Measurements from ENCODE around the gene PPAN.

Gene PPAN

GRCh38 chr19:10133596-10133995, 27.4 kb downstream of the PPAN start:
- no peak overlapping the region for H3K9ac ChIP-seq (ENCODE audit: low read length in 2 of 2)
- no peak overlapping the region for H3K27ac ChIP-seq (ENCODE audit: low read length)
- H3K4me3 ChIP-seq (ENCODE audit: low read length in 2 of 2): no peak overlapping the region
- H3K9me3 ChIP-seq (ENCODE audit: control insufficient read depth in 2 of 2, low read length in 2 of 2): no peaks in the 10 kb centered on the region
- no peaks in the 10 kb centered on the region for H3K27me3 ChIP-seq (ENCODE audit: control insufficient read depth in 1 of 2, insufficient read depth in 2 of 2, low read length in 2 of 2)
- peaks cover 10 to 33% of the 10 kb centered on the region in 2 donors for H3K36me3 ChIP-seq (ENCODE audit: control insufficient read depth in 2 of 2, insufficient read depth in 2 of 2, low read length in 2 of 2)
- no peaks in the 10 kb centered on the region for H3K4me1 ChIP-seq (ENCODE audit: control insufficient read depth, insufficient read depth, low read length)

GRCh38 chr19:10134040-10134439, 27.9 kb downstream of the PPAN start:
- no peaks in the 10 kb centered on the region for H3K4me1 ChIP-seq (ENCODE audit: control insufficient read depth, insufficient read depth, low read length)
- H3K27me3 ChIP-seq (ENCODE audit: control insufficient read depth in 1 of 2, insufficient read depth in 2 of 2, low read length in 2 of 2): no peaks in the 10 kb centered on the region
- no peak overlapping the region for H3K27ac ChIP-seq (ENCODE audit: low read length)
- no peak overlapping the region for H3K4me3 ChIP-seq (ENCODE audit: low read length in 2 of 2)
- no peak overlapping the region for H3K9ac ChIP-seq (ENCODE audit: low read length in 2 of 2)
- peaks cover 10 to 37% of the 10 kb centered on the region in 2 donors for H3K36me3 ChIP-seq (ENCODE audit: control insufficient read depth in 2 of 2, insufficient read depth in 2 of 2, low read length in 2 of 2)
- H3K9me3 ChIP-seq (ENCODE audit: control insufficient read depth in 2 of 2, low read length in 2 of 2): no peaks in the 10 kb centered on the region

- no peaks in the 10 kb centered on the region for H3K27me3 ChIP-seq (ENCODE audit: control insufficient read depth in 1 of 2, insufficient read depth in 2 of 2, low read length in 2 of 2)
- H3K9ac ChIP-seq (ENCODE audit: low read length in 2 of 2): no peak overlapping the region
- H3K4me3 ChIP-seq (ENCODE audit: low read length in 2 of 2): no peak overlapping the region
- H3K27ac ChIP-seq (ENCODE audit: low read length): no peak overlapping the region
- no peaks in the 10 kb centered on the region for H3K4me1 ChIP-seq (ENCODE audit: control insufficient read depth, insufficient read depth, low read length)
- peaks cover 12 to 48% of the 10 kb centered on the region in 2 donors for H3K36me3 ChIP-seq (ENCODE audit: control insufficient read depth in 2 of 2, insufficient read depth in 2 of 2, low read length in 2 of 2)
- H3K9me3 ChIP-seq (ENCODE audit: control insufficient read depth in 2 of 2, low read length in 2 of 2): no peaks in the 10 kb centered on the region
Measured at GRCh38 chr19:10135551-10136334, 29.6 kb downstream of the PPAN start.

GRCh38 chr19:10136936-10137335, 30.8 kb downstream of the PPAN start:
- Histone ChIP-seq H3K36me3 (ENCODE audit: control insufficient read depth in 2 of 2, insufficient read depth in 2 of 2, low read length in 2 of 2) (peaks cover 19 to 59% of the 10 kb centered on the region in 2 donors), H3K4me1 (ENCODE audit: control insufficient read depth, insufficient read depth, low read length) (no peaks in the 10 kb centered on the region), H3K9me3 (ENCODE audit: control insufficient read depth in 2 of 2, low read length in 2 of 2) (no peaks in the 10 kb centered on the region), H3K27ac (ENCODE audit: low read length) (no peak overlapping the region), H3K27me3 (ENCODE audit: control insufficient read depth in 1 of 2, insufficient read depth in 2 of 2, low read length in 2 of 2) (no peaks in the 10 kb centered on the region), H3K9ac (ENCODE audit: low read length in 2 of 2) (no peak overlapping the region), H3K4me3 (ENCODE audit: low read length in 2 of 2) (no peak overlapping the region)

GRCh38 chr19:10137751-10138682, 31.9 kb downstream of the PPAN start:
- no peak overlapping the region for H3K9ac ChIP-seq (ENCODE audit: low read length in 2 of 2)
- no peaks in the 10 kb centered on the region for H3K9me3 ChIP-seq (ENCODE audit: control insufficient read depth in 2 of 2, low read length in 2 of 2)
- H3K27ac ChIP-seq (ENCODE audit: low read length): no peak overlapping the region
- no peak overlapping the region for H3K4me3 ChIP-seq (ENCODE audit: low read length in 2 of 2)
- H3K36me3 ChIP-seq (ENCODE audit: control insufficient read depth in 2 of 2, insufficient read depth in 2 of 2, low read length in 2 of 2): peaks cover 27 to 62% of the 10 kb centered on the region in 2 donors
- no peaks in the 10 kb centered on the region for H3K4me1 ChIP-seq (ENCODE audit: control insufficient read depth, insufficient read depth, low read length)
- no peaks in the 10 kb centered on the region for H3K27me3 ChIP-seq (ENCODE audit: control insufficient read depth in 1 of 2, insufficient read depth in 2 of 2, low read length in 2 of 2)

- Histone ChIP-seq H3K36me3 (ENCODE audit: control insufficient read depth in 2 of 2, insufficient read depth in 2 of 2, low read length in 2 of 2) (peaks cover 34 to 63% of the 10 kb centered on the region in 2 donors), H3K4me1 (ENCODE audit: control insufficient read depth, insufficient read depth, low read length) (no peaks in the 10 kb centered on the region), H3K9ac (ENCODE audit: low read length in 2 of 2) (no peak overlapping the region), H3K4me3 (ENCODE audit: low read length in 2 of 2) (no peak overlapping the region), H3K27me3 (ENCODE audit: control insufficient read depth in 1 of 2, insufficient read depth in 2 of 2, low read length in 2 of 2) (no peaks in the 10 kb centered on the region), H3K27ac (ENCODE audit: low read length) (no peak overlapping the region), H3K9me3 (ENCODE audit: control insufficient read depth in 2 of 2, low read length in 2 of 2) (no peaks in the 10 kb centered on the region)
Measured at GRCh38 chr19:10138879-10139795, 33.0 kb downstream of the PPAN start.

GRCh38 chr19:10139952-10140351, 33.8 kb downstream of the PPAN start:
- H3K4me1 ChIP-seq (ENCODE audit: control insufficient read depth, insufficient read depth, low read length): no peaks in the 10 kb centered on the region
- no peak overlapping the region for H3K4me3 ChIP-seq (ENCODE audit: low read length in 2 of 2)
- no peaks in the 10 kb centered on the region for H3K9me3 ChIP-seq (ENCODE audit: control insufficient read depth in 2 of 2, low read length in 2 of 2)
- H3K9ac ChIP-seq (ENCODE audit: low read length in 2 of 2): no peak overlapping the region
- H3K27ac ChIP-seq (ENCODE audit: low read length): no peak overlapping the region
- peaks cover 38 to 67% of the 10 kb centered on the region in 2 donors for H3K36me3 ChIP-seq (ENCODE audit: control insufficient read depth in 2 of 2, insufficient read depth in 2 of 2, low read length in 2 of 2)
- H3K27me3 ChIP-seq (ENCODE audit: control insufficient read depth in 1 of 2, insufficient read depth in 2 of 2, low read length in 2 of 2): no peaks in the 10 kb centered on the region

- H3K4me3 ChIP-seq (ENCODE audit: low read length in 2 of 2): no peak overlapping the region
- H3K4me1 ChIP-seq (ENCODE audit: control insufficient read depth, insufficient read depth, low read length): no peaks in the 10 kb centered on the region
- no peak overlapping the region for H3K27ac ChIP-seq (ENCODE audit: low read length)
- peaks cover 39 to 72% of the 10 kb centered on the region in 2 donors for H3K36me3 ChIP-seq (ENCODE audit: control insufficient read depth in 2 of 2, insufficient read depth in 2 of 2, low read length in 2 of 2)
- H3K27me3 ChIP-seq (ENCODE audit: control insufficient read depth in 1 of 2, insufficient read depth in 2 of 2, low read length in 2 of 2): no peaks in the 10 kb centered on the region
- no peak overlapping the region for H3K9ac ChIP-seq (ENCODE audit: low read length in 2 of 2)
- no peaks in the 10 kb centered on the region for H3K9me3 ChIP-seq (ENCODE audit: control insufficient read depth in 2 of 2, low read length in 2 of 2)
Measured at GRCh38 chr19:10141479-10141878, 35.3 kb downstream of the PPAN start.

GRCh38 chr19:10141973-10142372, 35.8 kb downstream of the PPAN start:
- Histone ChIP-seq H3K4me3 (ENCODE audit: low read length in 2 of 2) (no peak overlapping the region), H3K27ac (ENCODE audit: low read length) (no peak overlapping the region), H3K9me3 (ENCODE audit: control insufficient read depth in 2 of 2, low read length in 2 of 2) (no peaks in the 10 kb centered on the region), H3K4me1 (ENCODE audit: control insufficient read depth, insufficient read depth, low read length) (no peaks in the 10 kb centered on the region), H3K27me3 (ENCODE audit: control insufficient read depth in 1 of 2, insufficient read depth in 2 of 2, low read length in 2 of 2) (no peaks in the 10 kb centered on the region), H3K36me3 (ENCODE audit: control insufficient read depth in 2 of 2, insufficient read depth in 2 of 2, low read length in 2 of 2) (peaks cover 37 to 74% of the 10 kb centered on the region in 2 donors), H3K9ac (ENCODE audit: low read length in 2 of 2) (no peak overlapping the region)

- no peaks in the 10 kb centered on the region for H3K9me3 ChIP-seq (ENCODE audit: control insufficient read depth in 2 of 2, low read length in 2 of 2)
- H3K27me3 ChIP-seq (ENCODE audit: control insufficient read depth in 1 of 2, insufficient read depth in 2 of 2, low read length in 2 of 2): no peaks in the 10 kb centered on the region
- no peak overlapping the region for H3K4me3 ChIP-seq (ENCODE audit: low read length in 2 of 2)
- H3K4me1 ChIP-seq (ENCODE audit: control insufficient read depth, insufficient read depth, low read length): no peaks in the 10 kb centered on the region
- H3K9ac ChIP-seq (ENCODE audit: low read length in 2 of 2): no peak overlapping the region
- H3K27ac ChIP-seq (ENCODE audit: low read length): no peak overlapping the region
- peaks cover 36 to 66% of the 10 kb centered on the region in 2 donors for H3K36me3 ChIP-seq (ENCODE audit: control insufficient read depth in 2 of 2, insufficient read depth in 2 of 2, low read length in 2 of 2)
Measured at GRCh38 chr19:10142701-10143375, 36.7 kb downstream of the PPAN start.
